LoVo (cell line): ENCODE results near the gene JMJD1C.

Experiments used
- DNase-seq: peaks from one replicate; pipeline ENCODE4 v3.0.0-alpha.2; 2016; ENCODE audit warnings: low spot score

Gene JMJD1C

GRCh38 chr10:63217120-63217605, 248.6 kb downstream of the JMJD1C start:
- DNase-seq: peak; percentile 60

DNA sequence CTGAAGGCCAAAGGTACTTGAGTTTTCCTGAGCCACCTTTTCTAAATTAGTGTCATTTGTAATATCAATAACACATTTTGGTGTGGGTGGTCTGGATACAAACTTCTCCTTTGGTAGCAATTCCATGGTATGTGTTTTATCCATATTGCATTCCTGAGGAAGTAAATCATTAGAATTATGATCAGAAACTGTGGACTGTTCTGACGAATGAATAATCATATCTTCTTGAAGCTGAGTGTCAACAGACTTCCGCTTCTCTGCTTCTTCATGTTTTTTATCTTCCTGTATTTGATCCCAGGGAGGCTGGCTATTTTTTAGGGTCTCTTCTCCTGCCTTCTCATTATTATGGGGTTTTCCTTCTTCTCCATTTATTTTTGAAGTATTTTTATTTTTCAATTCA, 251.2 kb downstream of the JMJD1C start:
- DNase-seq: no peak

DNA sequence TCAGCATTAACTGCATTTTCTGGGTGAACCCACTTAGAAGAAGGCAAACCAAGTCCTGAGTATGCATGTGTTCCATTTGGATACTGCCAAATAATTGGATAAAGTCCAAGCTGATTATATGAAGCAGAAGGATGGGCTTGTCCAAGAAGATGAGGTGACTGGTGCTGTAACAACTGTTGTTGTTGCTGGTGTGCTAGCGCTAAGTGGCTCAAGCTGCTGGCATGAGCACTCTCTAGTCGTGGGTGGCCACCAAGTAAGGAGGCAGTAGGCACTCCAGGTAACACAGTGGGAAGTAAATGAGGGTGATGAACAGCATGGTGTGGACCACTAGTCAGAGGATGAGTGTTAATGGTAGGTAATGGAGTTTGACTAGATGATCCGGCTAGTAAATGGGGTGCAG, 252.3 kb downstream of the JMJD1C start:
- no peak for DNase-seq

- no peak for DNase-seq
Observed at GRCh38 chr10:63210611-63211196, 255.1 kb downstream of the JMJD1C start.

GRCh38 chr10:63209705-63210104, 256.1 kb downstream of the JMJD1C start:
- no peak for DNase-seq

- no peak for DNase-seq
Observed at GRCh38 chr10:63208986-63209385, 256.8 kb downstream of the JMJD1C start.

- DNase-seq: no peak
Observed at GRCh38 chr10:63206997-63207811, 258.6 kb downstream of the JMJD1C start.

GRCh38 chr10:63206576-63206975, 259.2 kb downstream of the JMJD1C start:
- no peak for DNase-seq

GRCh38 chr10:63205421-63205820, 260.4 kb downstream of the JMJD1C start:
- DNase-seq: no peak

DNA sequence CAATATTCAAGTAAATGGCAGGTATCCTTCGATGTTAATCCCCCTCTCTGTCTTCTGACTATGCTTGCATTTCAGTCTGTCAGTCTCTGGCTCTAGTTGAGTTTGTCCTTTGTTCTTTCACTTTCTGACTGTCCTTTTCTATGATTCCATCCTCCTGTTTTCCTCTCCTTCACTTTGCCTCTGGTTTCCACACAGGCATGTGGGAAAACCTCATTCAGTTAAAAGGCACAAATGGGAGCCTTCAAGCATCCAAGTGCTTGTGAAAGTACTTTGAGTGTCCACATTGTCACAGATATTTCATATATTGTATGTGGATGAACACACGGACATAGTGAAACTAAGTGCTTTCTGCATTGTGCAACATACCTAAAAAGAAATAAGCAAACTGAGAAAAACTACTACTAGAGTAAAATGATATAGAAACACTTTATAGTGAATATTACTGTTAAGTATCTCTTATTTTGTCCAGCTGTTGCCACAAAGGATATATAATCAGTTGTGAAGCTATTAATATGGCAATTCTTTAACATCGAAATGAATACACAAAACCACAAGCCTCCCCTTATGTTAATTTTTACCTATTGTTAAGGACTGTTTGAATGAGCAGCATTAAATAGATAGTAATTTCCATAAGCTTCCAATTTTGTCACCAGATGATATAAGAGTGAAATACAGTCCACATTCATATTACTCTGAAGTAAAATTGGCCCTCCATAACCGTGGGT, 260.9 kb downstream of the JMJD1C start:
- DNase-seq: no peak

DNA sequence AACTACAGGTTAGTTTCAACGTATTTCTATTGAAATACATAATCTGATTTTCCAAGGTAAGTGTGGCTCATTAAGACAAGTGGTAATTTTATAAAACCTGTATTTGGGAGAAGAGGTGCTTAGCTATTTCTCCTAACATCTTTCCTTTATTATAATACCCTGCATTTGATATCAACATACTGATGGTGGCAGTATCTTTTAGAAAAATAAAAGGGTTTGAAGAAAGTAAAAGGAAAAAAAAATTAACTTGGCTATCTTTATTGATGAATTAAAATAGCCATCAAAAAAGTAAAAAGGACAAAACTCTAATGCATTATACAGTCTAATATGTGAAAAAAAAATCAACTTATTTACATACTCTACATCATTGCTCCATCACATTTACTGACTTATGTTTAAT, 264.7 kb downstream of the JMJD1C start:
- DNase-seq: no peak

GRCh38 chr10:63200431-63200830, 265.3 kb downstream of the JMJD1C start:
- no peak for DNase-seq

DNA sequence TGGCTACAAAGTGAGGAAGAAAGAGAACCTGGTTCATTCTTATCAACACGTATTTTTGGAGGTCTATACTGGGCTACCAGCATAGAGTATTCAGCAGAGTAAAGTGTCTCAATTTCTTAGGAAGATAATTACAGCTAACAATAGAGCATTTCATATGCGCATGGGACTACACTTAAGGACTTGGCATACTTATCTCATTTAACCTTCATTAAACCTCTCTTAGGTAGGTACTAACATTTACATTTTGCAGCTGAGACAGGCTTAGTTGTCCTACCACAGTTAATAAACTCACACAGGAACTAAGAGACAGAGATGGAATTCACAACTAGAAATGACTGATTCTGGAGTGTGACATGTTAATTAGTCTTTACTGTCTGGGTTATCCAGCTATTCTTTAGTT, 266.1 kb downstream of the JMJD1C start:
- no peak for DNase-seq

- DNase-seq: no peak
Observed at GRCh38 chr10:63197344-63198092, 268.3 kb downstream of the JMJD1C start.

GRCh38 chr10:63192826-63193225, 273.0 kb downstream of the JMJD1C start:
- DNase-seq: no peak

GRCh38 chr10:63175534-63175933, 290.2 kb downstream of the JMJD1C start:
- no peak for DNase-seq

DNA sequence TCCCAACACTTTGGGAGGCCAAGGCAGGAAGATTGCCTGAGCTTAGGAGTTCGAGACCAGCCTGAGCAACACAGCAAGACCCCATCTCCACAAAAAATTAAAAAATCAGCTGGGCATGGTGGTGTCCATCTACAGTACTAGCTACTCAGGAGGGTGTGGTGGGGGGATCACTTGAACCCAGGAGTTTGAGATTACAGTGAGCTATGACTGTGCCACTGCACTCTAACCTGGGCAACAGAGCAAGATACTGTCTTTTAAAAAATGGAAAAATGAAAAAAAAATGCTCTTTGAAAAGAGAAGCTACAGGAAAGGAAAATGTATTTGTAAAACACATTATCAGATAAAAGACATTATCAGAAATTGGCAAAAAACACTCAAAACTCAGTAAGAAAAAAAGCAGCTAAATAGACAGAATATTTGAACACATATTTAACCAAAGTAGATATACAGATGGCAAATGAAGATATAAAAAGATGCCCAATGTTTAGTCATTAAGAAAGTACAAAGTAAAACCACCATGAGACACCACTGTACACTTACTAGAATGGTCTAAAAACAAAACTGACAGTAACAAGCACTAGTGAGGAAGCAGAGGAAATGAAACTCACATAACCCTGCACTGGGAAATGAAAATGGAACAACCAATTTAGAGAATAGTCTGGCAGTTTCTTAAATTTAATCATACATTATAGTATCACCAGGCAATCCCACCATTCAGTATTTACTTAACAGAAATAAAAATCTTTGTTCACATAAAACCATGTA, 292.1 kb downstream of the JMJD1C start:
- DNase-seq: no peak

DNA sequence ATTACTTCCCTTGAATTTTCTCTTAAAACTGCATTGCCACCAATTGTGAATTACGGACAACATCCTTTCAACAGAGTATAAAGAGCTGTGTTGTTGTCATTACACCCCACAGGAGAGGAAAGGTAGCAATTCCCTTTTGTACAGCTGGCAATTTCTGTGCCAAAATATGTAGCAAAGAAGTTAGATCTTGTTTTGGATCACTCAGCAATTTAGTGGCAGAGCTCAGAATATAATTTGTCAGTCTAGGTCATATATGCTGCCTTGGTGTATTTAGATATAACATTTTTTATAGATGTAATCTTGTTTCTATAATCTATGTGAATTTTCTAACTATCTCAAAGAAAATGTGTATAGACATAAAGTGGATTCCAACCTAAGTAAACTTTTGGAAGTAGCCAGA, 293.9 kb downstream of the JMJD1C start:
- no peak for DNase-seq

DNA sequence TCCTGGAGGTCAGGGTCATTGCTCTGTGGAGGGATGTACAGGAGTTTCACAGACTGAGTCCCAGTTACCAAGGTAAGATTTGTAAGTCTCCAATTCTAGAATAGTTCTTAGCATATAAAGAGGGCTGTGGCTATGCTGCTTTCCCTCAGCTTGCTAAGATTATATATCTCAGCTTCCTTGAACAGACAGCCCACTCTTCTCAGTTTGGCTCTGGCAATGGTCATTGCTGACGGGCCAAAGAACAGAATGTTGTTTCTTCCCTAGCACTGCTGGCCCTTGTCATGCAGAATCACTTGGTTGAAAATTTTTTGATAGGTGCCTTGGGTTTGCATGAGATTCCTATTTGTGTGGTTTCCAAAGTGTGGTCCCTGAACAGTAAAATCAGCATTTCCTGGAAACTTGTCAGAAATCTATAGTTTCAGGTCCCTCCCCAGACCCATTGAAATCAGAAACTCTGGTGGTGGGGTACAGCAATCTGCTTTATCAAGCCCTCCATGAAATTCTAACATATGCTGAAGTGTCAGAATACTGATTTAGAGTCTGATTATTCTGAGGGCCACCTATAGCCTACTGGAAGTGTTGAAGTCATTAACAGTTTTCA, 294.4 kb downstream of the JMJD1C start:
- DNase-seq: no peak

- DNase-seq: no peak
Observed at GRCh38 chr10:63169624-63170023, 296.2 kb downstream of the JMJD1C start.

GRCh38 chr10:63168821-63169462, 296.8 kb downstream of the JMJD1C start:
- no peak for DNase-seq
